Anterior cingulate cortex (tissue), 58 donors: ENCODE data around the gene KIF1A.
"Not testable (repeated sequence)": the region's sequence is repeated elsewhere in the genome, so short reads cannot be mapped to it uniquely, and the experiment has no call there.

ENCODE experiments used
- DNase-seq, 58 donors: peaks; one replicate each; lab custom pipeline; 2025; lab: John Stamatoyannopoulos, UW

Gene KIF1A

DNA sequence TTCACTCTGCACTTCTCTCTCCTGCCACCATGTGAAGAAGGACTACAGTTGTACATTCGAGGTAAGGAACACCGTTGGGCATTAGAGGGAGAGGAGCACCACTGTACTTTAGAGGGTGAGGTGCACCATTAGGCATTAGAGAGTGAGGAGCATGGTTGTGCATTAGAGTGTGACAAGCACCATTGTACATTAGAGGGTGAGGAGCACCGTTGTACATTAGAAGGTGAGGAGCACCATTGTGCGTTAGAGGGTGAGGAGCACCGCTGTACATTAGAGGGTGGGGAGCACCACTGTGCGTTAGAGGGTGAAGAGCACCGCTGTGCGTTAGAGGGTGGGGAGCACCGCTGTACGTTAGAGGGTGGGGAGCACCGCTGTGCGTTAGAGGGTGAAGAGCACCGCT is 27.8 kb upstream of the KIF1A start:
- DNase-seq = no peak

DNA sequence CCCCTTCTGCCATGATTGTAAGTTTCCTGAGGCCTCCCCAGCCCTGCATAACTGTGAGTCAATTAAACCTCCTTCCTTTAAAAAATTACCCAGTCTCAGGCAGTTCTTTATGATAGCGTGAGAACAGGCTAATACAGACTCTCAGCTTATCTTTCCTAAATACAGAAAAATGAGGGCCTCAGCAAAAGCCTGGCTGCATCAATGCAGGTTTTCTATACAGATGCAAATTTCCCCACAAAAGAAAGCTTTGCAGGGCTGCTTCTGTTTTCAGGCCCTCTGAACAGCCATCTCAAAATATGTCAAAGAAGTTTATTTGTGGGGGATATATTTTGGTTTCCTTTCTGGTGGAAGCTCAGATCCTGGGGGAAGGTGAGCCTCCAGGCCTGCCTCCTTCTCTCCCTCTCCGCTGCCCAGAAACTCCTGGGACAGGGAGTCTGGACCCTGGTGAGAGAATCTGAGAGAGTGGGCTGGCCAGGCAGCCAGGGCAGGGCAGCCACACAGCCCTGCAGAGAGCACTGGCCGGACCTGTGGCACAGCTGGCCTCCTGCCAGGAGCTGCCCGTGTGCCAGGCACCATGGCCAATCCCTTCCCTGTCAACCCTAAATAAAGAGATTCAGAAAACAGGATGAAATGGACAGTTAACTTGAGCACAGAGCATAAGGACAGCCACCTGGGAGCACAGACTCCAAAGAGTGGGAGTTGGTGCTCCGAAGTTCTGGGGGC is 27.0 kb upstream of the KIF1A start:
- peak in 3 of 58 donors; percentile 2 to 25 (median 4) for DNase-seq

DNA sequence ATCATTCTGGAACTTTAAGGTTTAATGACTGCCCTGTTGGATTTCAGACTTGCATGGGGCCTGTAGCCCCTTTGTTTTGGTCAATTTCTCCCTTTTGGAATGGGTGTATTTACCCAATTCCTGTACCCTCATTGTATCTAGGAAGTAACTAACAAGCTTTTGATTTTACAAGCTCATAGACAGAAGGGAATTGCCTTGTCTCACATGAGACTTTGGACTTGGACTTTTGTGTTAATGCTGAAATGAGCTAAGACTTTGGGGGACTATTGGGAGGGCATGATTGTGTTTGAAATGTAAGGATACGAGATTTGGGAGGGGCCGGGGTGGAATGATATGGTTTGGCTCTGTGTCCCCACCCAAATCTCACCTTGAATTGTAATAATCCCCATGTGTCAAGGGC is 26.3 kb upstream of the KIF1A start:
- not testable (repeated sequence) for DNase-seq

DNA sequence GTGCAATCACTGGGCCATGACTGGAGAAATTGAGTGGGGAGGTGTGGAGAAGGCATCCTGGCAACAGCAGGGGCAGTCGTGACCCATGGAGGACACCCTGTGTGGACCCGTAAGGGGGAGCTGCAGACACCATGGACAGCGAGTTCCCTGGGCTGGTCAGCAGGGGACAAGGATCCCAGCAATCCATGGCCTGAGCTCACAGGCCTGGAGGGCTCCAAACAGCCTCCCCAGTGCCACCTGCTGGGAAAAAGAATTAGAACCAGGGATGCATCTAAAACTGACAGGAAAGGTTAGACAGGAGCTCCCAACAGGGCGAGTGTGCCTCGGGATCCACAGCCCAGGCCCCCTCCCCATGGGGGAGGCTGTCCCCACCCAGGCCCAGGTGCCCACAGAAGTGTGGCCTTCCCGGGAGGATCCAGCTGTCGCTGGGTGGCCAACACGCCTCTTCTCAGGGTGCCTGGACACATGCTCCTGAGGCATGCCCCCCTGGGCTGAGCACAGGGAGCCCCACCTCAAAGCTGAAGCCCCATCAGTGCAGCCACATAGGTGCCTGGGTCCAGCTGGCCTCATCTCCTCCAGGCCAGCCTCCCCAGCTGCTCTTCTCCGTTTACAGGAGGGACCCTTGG is 20.5 kb upstream of the KIF1A start:
- peak in 48 of 58 donors; percentile 8 to 83 (median 56) for DNase-seq

DNA sequence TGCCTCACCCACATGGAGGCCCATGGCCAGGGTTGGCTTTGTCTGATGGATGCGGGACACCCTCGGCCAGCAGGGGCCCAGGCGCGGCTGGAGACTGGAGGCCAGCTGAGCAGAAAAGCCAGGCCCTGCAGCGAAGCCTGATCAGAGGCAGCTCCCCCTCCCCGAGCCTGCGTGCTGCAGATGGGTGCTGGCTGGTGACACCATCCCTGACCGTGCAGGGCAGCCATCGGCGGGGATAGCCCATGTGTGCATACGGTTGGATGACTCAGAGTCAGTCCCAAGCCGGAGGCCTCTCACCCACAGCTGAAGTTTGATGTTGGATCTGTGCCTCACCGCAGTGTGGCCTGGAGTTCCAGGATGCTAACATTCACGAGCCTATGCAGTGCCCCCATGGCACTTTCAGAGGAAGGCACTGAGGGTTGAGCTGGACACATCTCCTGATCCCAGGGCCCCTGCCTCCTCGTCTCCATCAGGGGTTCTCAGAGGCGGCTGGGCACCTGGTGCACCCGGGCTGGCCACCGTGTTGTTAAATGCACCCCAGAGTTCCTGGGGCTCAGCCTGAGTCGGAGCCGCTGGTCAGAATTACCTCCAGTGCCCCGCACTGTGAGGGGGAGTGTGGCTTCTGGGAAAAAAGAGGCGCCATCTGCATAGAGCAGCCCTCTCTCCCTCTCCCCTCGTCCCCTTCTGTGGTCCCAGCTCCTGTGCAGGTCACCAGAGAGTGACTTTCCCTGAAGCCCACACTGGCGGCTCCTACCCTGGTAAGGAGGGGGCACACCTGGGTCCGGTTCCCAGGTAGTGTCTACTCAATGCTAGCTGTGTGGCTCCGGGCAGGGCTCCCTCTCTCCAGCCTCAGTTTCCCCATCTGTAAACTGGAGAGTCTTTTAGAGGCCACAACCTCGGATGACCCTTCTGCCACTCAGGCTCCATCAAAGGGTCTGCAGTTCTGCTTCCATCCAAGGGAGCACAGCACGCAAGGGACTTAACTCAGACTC is 19.4 kb upstream of the KIF1A start:
- DNase-seq = peak in 2 of 58 donors; percentile 38 to 46

DNA sequence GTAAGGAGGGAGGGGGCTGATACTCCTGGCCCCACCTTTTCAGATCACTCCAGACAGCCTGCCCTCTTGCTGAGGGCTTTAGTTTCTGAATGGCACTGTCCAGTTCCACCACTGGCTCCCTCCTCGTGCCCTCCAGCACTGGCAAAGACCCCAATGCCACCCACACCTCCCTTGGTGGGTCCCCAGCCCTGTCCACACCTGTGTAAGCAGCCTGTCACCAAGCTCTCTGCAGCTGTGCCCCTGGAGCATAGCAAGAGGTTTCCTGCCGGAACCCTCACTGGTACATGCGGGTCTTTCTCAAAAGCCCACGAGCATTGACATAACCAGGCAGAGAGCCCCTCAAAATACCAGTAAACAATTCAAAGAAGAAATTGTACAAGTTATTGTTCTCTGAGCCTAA is 17.6 kb upstream of the KIF1A start:
- no peak for DNase-seq

DNA sequence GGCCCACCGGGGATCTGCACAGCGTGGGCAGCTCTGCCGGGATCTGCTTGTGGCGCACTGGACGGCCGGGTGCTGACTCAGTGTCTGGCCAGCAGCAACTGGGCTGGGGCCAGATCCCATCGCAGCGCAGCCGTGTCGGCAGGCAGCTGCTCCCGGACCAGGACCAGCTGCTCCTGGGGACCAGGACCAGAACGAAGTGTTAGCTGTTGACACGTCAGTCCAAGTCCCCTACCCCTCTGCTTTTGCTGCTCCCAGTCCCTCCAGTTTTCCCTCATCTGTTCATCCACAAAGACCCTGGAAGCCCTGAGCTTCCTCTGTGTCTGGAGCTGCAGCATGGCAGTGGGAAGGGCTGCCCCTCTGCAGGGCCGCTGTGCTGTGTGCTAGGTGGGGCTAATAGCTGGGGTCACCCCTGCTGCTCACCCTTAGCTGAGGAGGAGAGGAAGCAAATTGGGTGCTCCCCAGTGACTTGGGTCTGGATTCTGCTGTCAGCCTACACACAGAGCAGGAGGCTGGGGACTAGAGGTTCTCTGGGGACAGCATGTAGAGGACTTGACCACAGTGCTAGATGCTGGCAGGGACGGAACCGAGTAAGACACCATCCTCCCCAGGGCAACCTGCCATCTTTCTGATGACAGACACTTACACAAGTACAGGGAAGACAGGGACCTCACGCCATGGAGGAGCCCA is 16.9 kb upstream of the KIF1A start:
- DNase-seq = peak in 44 of 58 donors; percentile 9 to 77 (median 41)

DNA sequence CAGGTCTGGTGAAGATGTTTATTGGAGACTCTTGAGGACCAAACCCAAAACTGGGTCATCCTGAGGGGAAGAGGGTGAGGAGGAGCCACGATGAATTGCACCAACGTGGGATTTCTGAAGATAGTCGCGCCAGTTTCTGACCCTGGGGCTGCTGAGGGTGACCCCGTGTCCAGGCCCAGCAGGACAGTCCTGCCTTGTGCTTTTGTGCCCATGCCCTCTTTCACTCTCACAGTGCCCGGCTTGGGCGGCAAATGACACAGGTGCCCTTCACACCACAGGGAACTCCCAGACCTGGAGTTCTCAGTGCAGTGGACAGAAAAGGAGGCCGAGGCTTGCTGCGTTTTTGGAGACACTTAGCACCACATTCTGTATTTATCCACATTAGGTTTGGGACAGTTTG is 15.5 kb upstream of the KIF1A start:
- DNase-seq = no peak

DNA sequence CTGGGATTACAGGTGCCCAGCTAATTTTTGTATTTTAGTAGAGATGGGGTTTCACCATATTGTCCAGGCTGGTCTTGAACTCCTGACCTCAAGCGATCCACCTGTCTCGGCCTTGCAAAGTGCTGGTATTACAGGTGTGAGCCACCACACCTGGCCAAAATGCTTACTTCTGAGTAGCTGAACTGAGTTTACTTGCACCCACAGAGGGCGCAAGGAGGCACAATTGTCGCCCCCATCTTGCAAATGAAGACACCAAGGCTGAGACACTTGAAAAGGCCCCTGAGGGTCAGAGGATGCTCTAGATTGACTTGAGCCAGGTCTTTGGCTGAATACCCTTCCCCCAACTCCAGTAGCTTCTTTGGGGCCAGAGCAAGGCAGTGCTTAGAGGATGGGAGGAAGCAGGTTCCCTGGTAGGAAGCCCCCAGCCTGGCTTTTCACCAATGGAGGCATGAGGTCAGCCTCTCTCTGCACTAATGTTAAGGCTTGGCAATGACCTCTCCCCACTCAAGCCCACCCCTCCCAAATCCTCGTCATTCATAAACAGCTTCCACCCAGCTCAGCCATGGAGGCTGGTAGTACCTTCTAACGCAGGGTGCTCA is 14.5 kb upstream of the KIF1A start:
- DNase-seq = no peak

DNA sequence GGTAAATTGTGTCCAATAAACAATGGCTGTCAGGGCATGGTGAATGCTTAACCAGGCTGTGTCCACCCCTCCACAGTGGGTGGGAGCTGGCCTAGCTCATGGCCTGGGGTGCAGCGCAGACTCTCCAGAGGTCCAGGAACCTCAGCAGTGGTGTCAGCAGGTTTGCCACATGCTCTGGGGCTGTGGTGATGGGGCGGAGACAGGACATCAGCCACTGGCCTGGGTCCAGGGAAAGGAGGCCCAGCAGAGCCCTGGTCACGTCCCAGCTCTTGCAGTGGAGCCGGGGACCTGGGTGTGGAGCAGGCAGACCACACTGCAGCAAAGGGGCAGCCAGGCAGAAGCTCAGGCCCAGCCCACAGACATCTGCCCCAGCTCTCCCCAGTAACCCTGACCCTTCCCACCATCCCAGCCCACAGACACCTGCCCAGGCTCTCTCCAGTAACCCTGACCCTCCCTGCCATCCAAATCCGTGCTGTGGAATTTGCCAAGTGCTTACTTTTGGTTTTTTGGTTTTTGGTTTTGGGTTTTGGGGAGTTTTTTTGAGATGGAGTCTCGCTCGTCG is 13.8 kb upstream of the KIF1A start:
- no peak for DNase-seq

DNA sequence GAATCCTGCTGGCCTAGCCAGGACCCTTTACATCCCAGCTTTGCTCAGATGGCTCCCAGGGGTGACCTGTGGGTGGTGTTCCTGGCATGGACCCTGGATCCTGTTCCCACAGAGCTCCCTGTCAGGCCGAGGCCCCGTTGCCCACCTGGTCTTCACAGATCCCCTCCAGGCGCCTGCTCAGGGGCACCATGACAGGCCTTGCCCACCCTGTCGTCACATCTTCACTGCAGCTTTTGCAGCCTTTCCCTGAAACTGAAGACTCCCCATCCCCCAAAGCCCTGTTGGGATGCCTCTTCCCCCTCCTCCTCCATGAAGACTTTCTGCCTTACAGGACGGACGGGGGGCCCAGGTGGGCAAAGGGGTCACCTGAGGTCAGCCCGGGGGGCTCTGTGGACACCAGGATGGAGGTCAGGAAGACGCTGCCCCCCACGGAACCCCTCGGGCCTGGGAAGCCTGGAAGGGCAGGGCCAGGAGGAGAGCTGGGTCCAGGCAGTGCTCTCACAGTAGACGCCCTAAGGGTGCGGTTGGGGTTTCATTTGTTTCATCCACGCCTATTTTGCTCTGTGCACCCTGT is 13.0 kb upstream of the KIF1A start:
- no peak for DNase-seq

DNA sequence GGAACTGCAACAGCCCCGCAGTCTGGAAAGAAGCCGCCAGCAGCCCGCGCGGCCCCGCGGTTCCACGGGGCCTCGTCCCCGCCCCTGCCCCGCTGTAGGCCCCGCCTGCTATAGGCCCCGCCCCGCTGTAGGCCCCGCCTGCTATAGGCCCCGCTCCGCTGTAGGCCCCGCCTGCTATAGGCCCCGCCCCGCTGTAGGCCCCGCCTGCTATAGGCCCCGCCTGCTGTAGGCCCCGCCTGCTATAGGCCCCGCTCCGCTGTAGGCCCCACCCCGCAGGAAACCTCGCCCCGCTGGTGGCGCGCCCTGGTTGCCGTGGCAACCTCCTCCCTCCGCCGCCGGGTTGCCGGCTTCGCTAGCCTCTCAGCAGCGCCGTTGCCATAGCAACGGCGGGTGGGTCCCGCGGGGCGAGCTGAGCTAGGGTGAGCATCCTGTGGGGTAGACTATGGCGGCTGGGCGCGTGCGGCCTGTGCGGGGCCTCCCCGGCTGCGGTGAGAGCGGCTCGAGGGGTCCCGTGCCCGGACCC is 12.2 kb upstream of the KIF1A start:
- DNase-seq = peak in 57 of 58 donors; percentile 37 to 98 (median 93)

DNA sequence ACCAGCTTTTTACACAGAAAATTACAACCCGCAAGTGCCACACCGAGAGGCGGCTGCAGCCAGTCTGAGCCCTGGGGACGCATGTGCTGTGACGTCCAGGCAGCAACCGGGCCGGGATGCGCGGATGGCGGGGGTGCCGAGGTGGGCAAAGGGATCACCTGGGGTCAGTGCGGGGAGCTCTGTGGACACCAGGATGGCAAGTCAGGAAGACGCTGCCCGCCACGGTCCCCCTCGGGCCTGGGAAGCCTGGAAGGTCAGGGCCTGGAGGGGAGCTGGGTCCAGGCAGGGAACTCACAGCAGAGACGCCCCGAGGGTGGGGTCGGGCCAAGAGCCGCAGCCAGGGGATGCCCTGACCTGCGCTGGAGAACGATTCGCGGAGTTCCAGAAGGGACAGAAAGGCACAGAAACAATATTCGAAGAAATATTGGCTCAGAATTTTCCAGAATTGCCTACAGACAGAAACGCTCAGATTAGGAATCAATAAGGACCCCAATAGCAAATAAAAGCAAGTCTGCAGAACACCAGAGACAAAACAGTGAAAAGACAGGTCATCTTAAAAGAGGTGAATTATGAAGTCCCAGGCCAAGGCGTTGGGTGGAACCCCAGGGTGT is 11.7 kb upstream of the KIF1A start:
- peak in 1 of 58 donors; percentile 41 for DNase-seq

DNA sequence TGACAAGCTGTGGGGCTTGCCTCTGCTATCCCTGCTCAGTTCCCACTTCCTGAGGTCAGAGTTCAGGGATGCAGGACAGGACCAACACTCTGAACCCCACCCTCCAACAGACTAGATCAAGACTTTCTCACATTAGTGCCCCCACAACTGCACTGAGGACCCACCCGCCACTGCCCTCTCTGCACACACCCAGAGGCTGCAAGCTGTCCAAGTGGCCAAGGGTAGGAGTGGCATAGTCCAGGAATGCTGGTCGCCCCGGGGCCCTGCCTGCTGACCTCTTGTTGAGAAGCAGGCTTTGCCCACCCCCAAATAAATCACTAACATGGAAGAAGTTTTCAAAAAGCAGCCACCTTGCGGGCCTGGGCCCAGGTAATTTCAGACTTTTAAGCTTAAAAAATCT is 5.5 kb upstream of the KIF1A start:
- DNase-seq = no peak

DNA sequence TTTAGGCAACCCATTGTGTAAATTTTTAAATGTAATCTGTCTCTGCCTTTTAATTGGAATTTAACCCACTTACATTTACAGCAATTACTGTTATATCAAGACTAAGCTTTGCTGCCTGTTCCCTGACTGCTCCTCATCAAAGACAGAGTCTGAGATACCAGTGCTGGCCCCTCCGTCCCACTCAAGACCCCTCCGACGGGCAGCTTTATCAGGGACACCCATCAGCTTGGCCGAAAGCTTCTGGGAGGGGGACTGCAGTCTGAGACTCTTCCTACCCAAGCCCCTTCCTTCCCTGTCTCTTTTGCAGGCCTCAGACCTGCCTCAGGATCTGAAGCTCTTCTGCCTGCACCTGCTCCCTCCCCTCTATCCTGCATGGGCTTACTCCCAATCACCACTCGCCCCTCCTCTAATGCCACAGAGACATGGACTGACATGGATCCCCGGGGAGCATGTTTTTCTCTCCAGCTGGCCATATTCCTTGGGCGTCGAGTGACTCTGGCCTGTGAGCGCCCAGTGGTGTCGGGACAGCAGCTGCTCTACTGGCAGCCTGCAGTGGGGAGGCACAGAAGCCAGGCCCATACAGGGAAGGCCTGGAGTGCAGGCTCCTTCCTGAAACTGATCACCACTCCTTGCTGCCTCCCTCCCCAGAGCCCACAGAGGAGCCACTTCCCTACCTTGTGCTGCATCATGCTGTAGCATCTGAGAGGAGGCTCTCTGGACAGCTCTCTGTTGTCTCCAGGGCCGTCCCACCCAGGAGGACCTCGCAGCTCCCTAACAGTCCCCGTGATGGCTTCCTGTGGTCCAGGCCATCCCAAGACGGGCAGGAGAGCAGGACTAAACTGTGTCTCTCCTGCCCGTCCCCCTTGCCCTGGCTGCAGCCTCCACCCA is 3.7 kb upstream of the KIF1A start:
- DNase-seq = no peak

DNA sequence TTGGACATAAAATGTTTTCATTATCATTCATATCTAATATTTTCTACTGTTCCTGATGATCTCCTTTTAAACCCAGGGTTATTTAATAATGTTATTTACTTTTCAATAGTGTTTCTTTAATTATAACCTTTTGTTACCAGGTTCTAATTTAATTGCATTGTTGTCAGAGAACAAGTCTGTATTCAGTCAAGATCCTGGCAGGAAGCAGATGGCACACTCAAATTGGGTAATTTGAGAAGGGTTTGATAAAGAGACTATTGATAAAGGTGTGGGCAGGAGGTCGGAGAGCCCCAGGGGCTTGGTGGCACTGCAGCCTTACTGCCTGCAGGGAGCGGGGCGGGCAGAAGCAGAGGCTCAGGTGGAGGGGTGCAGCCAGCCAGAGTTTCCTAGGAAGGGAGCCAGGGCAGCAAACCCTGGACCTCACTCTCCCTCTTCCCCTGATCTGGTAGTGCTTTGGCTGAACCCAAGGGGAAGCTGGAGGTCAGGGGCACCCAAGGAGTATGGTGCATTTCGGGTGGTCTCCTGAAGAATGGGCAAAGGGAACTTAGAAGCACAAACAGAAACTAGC is 2.3 kb upstream of the KIF1A start:
- no peak for DNase-seq

DNA sequence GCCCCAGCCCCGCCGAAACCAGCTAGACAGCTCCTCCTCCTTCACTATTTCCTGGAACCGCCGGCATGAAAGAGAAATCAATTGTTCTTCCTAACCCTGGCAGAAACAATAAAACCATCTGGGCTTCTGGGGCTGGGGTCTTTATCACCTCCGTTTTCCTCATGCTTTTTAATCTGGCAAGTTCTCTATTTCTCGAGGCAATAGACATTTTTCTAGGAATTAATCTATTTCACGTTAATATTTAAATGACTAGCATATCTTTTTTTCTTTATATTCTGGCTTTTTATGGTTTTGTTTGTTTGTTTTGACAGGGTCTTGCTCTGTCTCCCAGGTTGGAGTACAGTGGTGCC is 1.4 kb upstream of the KIF1A start:
- no peak for DNase-seq
